H1 (cell line): Measurements from ENCODE around the gene GPR179.

Experiments
- CHD2 ChIP-seq: IDR thresholded peaks from 2 replicates; pipeline ENCODE4 v1.6.1; 2012; ENCODE audit warnings: low read length, improper control_type of control experiment
- CREB1 ChIP-seq: IDR thresholded peaks from 2 replicates; pipeline ENCODE4 v1.6.1; 2012; ENCODE audit warnings: inconsistent platforms
- EP300 ChIP-seq, 2 experiments: IDR thresholded peaks; 1 replicate in 1 of 2; 2 replicates in 1 of 2; pipeline ENCODE4 v1.6.1; 2011 to 2012; ENCODE audit warnings: low read depth in 2 of 2, low read length in 2 of 2, mild to moderate bottlenecking in 2 of 2, borderline replicate concordance in 1 of 2, inconsistent platforms in 1 of 2, moderate library complexity in 1 of 2
- JUND ChIP-seq: IDR thresholded peaks from 2 replicates; pipeline ENCODE4 v1.6.1; 2011; ENCODE audit warnings: mild to moderate bottlenecking, improper control_type of control experiment, low read length
- MAFK ChIP-seq: IDR thresholded peaks from 2 replicates; pipeline ENCODE4 v1.6.1; 2012; ENCODE audit warnings: low read depth, mild to moderate bottlenecking, improper control_type of control experiment, low read length
- NRF1 ChIP-seq: IDR thresholded peaks from 2 replicates; pipeline ENCODE4 v1.6.1; 2011; ENCODE audit warnings: mild to moderate bottlenecking, low read depth, low read length, improper control_type of control experiment
- POLR2A ChIP-seq, 2 experiments: IDR thresholded peaks; 1 replicate in 1 of 2; 2 replicates in 1 of 2; pipeline ENCODE4 v1.6.1; 2011; ENCODE audit warnings: low read depth in 2 of 2, low read length in 2 of 2, mild to moderate bottlenecking in 2 of 2; ENCODE audit errors: control extremely low read depth in 1 of 2
- RAD21 ChIP-seq, 2 experiments: IDR thresholded peaks in 1 of 2; conservative IDR thresholded peaks in 1 of 2; 2 replicates each; pipeline ENCODE4 v1.6.1; 2011; ENCODE audit warnings: low read depth in 2 of 2, low read length in 2 of 2, improper control_type of control experiment in 1 of 2, inconsistent platforms in 1 of 2, mild to moderate bottlenecking in 1 of 2, moderate library complexity in 1 of 2
- RFX5 ChIP-seq: IDR thresholded peaks from 2 replicates; pipeline ENCODE4 v1.6.1; 2011; ENCODE audit warnings: low read depth, low read length, improper control_type of control experiment, borderline replicate concordance
- SIN3A ChIP-seq, 2 experiments: IDR thresholded peaks in 1 of 2; conservative IDR thresholded peaks in 1 of 2; 2 replicates each; pipeline ENCODE4 v1.6.1; 2011 to 2012; ENCODE audit warnings: low read length in 2 of 2, improper control_type of control experiment in 1 of 2, low read depth in 1 of 2, mild to moderate bottlenecking in 1 of 2
- TF ChIP-seq, protein P1 (sequence below), 3 experiments: IDR thresholded peaks; 1 replicate in 2 of 3; 2 replicates in 1 of 3; pipeline versions ENCODE4 v1.5.1 to v1.6.1; 2011; ENCODE audit warnings: low read length in 3 of 3, mild to moderate bottlenecking in 3 of 3, inconsistent platforms in 2 of 3, low read depth in 1 of 3, moderate library complexity in 1 of 3; ENCODE audit not compliant: insufficient read depth in 1 of 3; ENCODE audit errors: control extremely low read depth in 1 of 3
- TF ChIP-seq, protein P2 (sequence below): IDR thresholded peaks from 2 replicates; pipeline ENCODE4 v1.6.1; 2012; ENCODE audit warnings: inconsistent platforms

DNA sequence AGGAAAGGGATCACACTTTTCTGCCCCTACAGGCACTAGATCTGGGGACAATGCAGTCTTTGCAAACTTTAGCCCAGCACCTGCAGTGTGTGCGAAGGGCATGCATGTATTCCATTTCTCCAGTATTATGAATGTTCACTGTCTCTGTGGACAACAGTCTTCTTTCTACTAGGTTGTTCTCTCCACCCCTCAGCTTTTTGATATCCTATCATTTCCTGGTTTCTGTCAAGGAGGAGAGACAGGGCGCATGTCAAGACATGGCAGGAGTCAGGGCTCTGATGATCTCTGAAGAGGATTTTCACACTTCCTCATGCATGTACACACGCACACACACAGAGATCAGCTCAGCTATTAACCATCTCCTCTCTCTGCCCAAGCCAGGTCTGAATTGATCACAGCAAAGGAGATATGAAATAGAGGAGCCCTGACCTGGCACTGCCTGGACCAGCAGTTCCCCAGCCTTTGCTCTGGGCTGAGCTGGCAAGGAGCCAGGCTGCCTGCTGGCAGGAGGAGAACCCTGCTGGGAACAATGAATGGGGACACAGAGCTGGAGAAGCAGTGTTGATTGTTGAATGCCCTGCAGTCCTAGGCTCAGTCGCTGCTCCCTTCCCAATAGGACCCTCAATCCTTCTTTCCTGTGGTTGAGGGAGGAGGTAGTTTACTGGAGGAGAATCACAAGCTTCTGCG is 2.6 kb downstream of the GPR179 start:
- TF ChIP-seq, protein P1, sequence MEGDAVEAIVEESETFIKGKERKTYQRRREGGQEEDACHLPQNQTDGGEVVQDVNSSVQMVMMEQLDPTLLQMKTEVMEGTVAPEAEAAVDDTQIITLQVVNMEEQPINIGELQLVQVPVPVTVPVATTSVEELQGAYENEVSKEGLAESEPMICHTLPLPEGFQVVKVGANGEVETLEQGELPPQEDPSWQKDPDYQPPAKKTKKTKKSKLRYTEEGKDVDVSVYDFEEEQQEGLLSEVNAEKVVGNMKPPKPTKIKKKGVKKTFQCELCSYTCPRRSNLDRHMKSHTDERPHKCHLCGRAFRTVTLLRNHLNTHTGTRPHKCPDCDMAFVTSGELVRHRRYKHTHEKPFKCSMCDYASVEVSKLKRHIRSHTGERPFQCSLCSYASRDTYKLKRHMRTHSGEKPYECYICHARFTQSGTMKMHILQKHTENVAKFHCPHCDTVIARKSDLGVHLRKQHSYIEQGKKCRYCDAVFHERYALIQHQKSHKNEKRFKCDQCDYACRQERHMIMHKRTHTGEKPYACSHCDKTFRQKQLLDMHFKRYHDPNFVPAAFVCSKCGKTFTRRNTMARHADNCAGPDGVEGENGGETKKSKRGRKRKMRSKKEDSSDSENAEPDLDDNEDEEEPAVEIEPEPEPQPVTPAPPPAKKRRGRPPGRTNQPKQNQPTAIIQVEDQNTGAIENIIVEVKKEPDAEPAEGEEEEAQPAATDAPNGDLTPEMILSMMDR (IDR thresholded peaks at IDR 0.05; ENCODE audit: control extremely low read depth in 1 of 3, insufficient read depth in 1 of 3, low read depth in 1 of 3, low read length in 3 of 3), result no peak
- TF ChIP-seq CHD2 (no peak), MAFK (no peak), RFX5 (no peak), NRF1 (no peak), RAD21 (IDR thresholded peaks at IDR 0.05 in 1 of 2, conservative IDR thresholded peaks at IDR 0.05 in 1 of 2; ENCODE audit: low read depth in 2 of 2, low read length in 2 of 2) (no peak), SIN3A (conservative IDR thresholded peaks at IDR 0.05 in 1 of 2, IDR thresholded peaks at IDR 0.05 in 1 of 2; ENCODE audit: low read depth in 1 of 2, low read length in 2 of 2) (no peak), POLR2A (IDR thresholded peaks at IDR 0.05; ENCODE audit: control extremely low read depth in 1 of 2, low read depth in 2 of 2, low read length in 2 of 2) (no peak), CREB1 (no peak), EP300 (IDR thresholded peaks at IDR 0.05; ENCODE audit: borderline replicate concordance in 1 of 2, low read depth in 2 of 2, low read length in 2 of 2) (no peak), JUND (no peak)
- TF ChIP-seq, protein P2, sequence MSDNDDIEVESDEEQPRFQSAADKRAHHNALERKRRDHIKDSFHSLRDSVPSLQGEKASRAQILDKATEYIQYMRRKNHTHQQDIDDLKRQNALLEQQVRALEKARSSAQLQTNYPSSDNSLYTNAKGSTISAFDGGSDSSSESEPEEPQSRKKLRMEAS, result no peak
